ENCODE results near the gene MANBA. TPM values are rescaled to one million over a fixed set of nuclear protein-coding genes. Genes with fewer than 3 reads are reported as not detected.

MANBA gene
- total RNA-seq, 4 donors from 2014 or later: 26.2 to 31.0 (median 27.7) TPM

- Histone ChIP-seq H3K4me3 (no peak overlapping the region), H3K27ac (no peak overlapping the region), H3K36me3 (peaks cover 0 to 30% of the 10 kb centered on the region in 2 donors), H3K27me3 (no peaks in the 10 kb centered on the region), H3K4me1 (no peaks in the 10 kb centered on the region), H3K9me3 (no peaks in the 10 kb centered on the region)
- 86 to 100% methylated on average over 5 of the region's 5 CpGs for WGBS, 2 donors (ENCODE audit: low coverage in 1 of 2)
- TF ChIP-seq POLR2A (IDR thresholded peaks at IDR 0.05): no peak
- no peak for ATAC-seq
These were observed 76.7 kb downstream of the MANBA start for GRCh38 chr4:102683881-102684609.

DNA sequence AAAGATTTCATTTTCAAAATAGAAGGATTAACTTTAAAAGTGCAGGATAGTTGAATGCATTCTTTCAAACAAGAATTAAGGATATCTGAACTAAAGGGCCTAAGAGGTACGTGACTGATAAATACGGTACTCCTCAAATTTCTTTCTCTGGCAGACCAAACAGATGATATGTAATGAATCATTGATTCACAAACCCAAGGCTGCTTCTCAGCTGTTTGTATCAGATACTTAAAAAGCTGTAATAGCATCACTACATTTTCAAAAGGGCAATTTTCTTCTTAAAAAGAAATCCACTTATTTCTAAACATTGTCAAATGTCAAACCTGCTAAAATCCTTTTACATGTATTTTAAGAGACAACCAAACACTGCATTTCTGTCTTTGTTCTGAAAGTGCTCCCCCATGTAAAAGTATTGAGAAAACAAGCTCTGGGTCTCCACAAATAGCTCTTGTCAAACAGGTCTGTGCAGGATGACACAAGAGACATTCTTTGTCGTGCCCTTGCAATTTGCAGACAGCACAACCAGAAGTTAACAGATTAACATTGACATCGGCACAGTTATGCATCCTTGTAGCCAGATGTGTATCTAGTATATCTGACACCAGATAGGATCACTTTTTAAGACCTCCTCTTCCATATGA lies 82.0 kb downstream of the MANBA start:
- 61 to 80% methylated on average over 4 of the region's 4 CpGs for WGBS, 2 donors (ENCODE audit: low coverage in 1 of 2)
- Histone ChIP-seq H3K36me3 (peaks cover 0 to 17% of the 10 kb centered on the region in 2 donors), H3K4me1 (no peaks in the 10 kb centered on the region)

GRCh38 chr4:102678107-102678506 lies 82.7 kb downstream of the MANBA start:
- no peaks in the 10 kb centered on the region for H3K9me3 ChIP-seq
- TF ChIP-seq POLR2AphosphoS5 (IDR thresholded peaks at IDR 0.05) (no peak), CTCF (IDR thresholded peaks at IDR 0.05) (no peak), EP300 (IDR thresholded peaks at IDR 0.05) (no peak), POLR2A (IDR thresholded peaks at IDR 0.05) (no peak)
- H3K27ac ChIP-seq: no peak overlapping the region
- H3K4me3 ChIP-seq: no peak overlapping the region
- ATAC-seq: no peak
- H3K27me3 ChIP-seq: no peaks in the 10 kb centered on the region
- no peaks in the 10 kb centered on the region for H3K4me1 ChIP-seq
- 87 to 90% methylated on average over 2 of the region's 2 CpGs for WGBS, 2 donors (ENCODE audit: low coverage in 1 of 2)
- H3K36me3 ChIP-seq: peaks cover 0 to 20% of the 10 kb centered on the region in 2 donors

More for the DNA sequence above, 82.0 kb downstream of the MANBA start:
- Histone ChIP-seq H3K27me3 (no peaks in the 10 kb centered on the region), H3K4me3 (no peak overlapping the region), H3K9me3 (no peaks in the 10 kb centered on the region), H3K27ac (no peak overlapping the region)
- ATAC-seq: no peak
- TF ChIP-seq EP300 (IDR thresholded peaks at IDR 0.05) (no peak), POLR2AphosphoS5 (IDR thresholded peaks at IDR 0.05) (no peak), CTCF (IDR thresholded peaks at IDR 0.05) (no peak), POLR2A (IDR thresholded peaks at IDR 0.05) (no peak)

DNA sequence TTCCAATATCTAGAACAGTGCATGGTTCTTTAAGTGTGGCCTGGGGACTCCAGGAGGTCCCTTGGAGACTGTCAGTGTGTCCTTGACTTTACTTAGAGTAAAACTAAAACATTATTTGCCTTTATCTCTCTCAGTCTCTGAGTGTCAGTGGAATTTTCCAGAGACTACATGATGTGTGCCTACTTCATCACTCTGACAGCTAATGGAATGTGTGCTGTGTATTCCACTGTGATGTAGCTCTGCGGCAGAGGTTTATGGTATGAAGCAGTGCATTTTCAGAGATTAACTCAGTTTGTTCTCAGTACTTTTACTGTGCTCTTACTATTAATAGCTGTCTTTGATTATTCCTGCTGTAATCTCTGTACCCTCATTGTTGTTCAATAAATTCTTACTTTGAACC lies 85.6 kb downstream of the MANBA start:
- no peaks in the 10 kb centered on the region for H3K9me3 ChIP-seq
- H3K4me3 ChIP-seq: no peak overlapping the region
- peaks cover 0 to 21% of the 10 kb centered on the region in 2 donors for H3K36me3 ChIP-seq
- no peak overlapping the region for H3K27ac ChIP-seq
- TF ChIP-seq CTCF (IDR thresholded peaks at IDR 0.05) (no peak), POLR2A (IDR thresholded peaks at IDR 0.05) (no peak), EP300 (IDR thresholded peaks at IDR 0.05) (no peak), POLR2AphosphoS5 (IDR thresholded peaks at IDR 0.05) (no peak)
- no peak for ATAC-seq
- 43 to 67% methylated on average over 1 of the region's 1 CpG for WGBS, 2 donors (ENCODE audit: low coverage in 1 of 2)
- H3K27me3 ChIP-seq: no peaks in the 10 kb centered on the region
- no peaks in the 10 kb centered on the region for H3K4me1 ChIP-seq

- H3K4me1 ChIP-seq: no peaks in the 10 kb centered on the region
- H3K36me3 ChIP-seq: peaks cover 0 to 79% of the 10 kb centered on the region in 2 donors
- TF ChIP-seq CTCF (IDR thresholded peaks at IDR 0.05) (no peak), POLR2A (IDR thresholded peaks at IDR 0.05) (no peak), POLR2AphosphoS5 (IDR thresholded peaks at IDR 0.05) (no peak), EP300 (IDR thresholded peaks at IDR 0.05) (no peak)
- 92 to 100% methylated on average over 1 of the region's 1 CpG for WGBS, 2 donors (ENCODE audit: low coverage in 1 of 2)
- no peaks in the 10 kb centered on the region for H3K9me3 ChIP-seq
- no peaks in the 10 kb centered on the region for H3K27me3 ChIP-seq
- no peak overlapping the region for H3K4me3 ChIP-seq
- H3K27ac ChIP-seq: no peak overlapping the region
- ATAC-seq: no peak
These were observed 93.8 kb downstream of the MANBA start for GRCh38 chr4:102667001-102667400.

All from gastroesophageal sphincter (tissue), 4 donors.